ENCODE measurements around the gene EPHX1.

GRCh38 chr1:225860107-225860506 is 50.2 kb downstream of the EPHX1 start:
- no peak for TF ChIP-seq EZH2phosphoT487 (IDR thresholded peaks at IDR 0.05; ENCODE audit: low read depth)
- TF ChIP-seq CTCF (IDR thresholded peaks at IDR 0.05; ENCODE audit: low read depth, low read length), result no peak

All from OCI-LY3 (cell line).